GM18873 (cell line): ENCODE data around the gene CYP4X1.
"Not testable (repeated sequence)": the region's sequence is repeated elsewhere in the genome, so short reads cannot be mapped to it uniquely, and the experiment has no call there.

Experiments
- ATAC-seq: cut with Tn5 transposase; IDR thresholded peaks from one replicate; pipeline ENCODE4 v1.9.1; 2021; ENCODE audit warnings: mild to moderate bottlenecking, moderate library complexity, moderate number of reproducible peaks; ENCODE audit not compliant: unreplicated experiment, low FRiP score

The CYP4X1 gene, protein sequence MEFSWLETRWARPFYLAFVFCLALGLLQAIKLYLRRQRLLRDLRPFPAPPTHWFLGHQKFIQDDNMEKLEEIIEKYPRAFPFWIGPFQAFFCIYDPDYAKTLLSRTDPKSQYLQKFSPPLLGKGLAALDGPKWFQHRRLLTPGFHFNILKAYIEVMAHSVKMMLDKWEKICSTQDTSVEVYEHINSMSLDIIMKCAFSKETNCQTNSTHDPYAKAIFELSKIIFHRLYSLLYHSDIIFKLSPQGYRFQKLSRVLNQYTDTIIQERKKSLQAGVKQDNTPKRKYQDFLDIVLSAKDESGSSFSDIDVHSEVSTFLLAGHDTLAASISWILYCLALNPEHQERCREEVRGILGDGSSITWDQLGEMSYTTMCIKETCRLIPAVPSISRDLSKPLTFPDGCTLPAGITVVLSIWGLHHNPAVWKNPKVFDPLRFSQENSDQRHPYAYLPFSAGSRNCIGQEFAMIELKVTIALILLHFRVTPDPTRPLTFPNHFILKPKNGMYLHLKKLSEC

DNA sequence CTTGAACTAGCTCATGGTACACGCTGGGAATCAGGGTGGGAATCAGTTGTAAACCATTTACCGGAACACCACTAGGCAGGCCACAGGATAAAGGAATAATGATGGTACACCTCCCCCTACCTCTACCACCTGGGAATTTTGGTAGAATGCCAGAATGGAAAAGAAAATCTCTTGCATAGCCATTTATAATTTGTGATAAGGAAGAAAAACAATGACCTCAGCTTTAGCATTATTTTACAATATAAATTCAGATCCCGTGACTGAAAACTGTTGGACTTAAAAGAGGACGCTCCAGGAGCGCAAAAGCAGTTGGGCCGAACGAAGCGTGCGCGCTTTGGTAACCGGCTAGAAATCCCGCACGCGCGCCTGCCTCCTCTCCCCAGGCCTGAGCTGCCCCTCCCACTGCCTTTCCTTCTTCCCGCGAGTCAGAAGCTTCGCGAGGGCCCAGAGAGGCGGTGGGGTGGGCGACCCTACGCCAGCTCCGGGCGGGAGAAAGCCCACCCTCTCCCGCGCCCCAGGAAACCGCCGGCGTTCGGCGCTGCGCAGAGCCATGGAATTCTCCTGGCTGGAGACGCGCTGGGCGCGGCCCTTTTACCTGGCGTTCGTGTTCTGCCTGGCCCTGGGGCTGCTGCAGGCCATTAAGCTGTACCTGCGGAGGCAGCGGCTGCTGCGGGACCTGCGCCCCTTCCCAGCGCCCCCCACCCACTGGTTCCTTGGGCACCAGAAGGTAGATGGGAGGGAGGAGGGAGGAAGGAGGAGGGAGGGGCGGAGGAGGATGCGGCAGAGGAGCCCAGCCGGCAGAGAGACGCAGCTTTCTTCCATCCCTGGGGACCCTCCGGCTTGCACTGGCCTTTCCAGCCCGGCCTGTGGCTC lies at the start of gene CYP4X1:
Gene CYP4X1, plus strand, starts transcription at position 402 of the 873 bp plus-strand sequence. Its CDS starts 149 bp downstream, at position 551.
- ATAC-seq = no peak

DNA sequence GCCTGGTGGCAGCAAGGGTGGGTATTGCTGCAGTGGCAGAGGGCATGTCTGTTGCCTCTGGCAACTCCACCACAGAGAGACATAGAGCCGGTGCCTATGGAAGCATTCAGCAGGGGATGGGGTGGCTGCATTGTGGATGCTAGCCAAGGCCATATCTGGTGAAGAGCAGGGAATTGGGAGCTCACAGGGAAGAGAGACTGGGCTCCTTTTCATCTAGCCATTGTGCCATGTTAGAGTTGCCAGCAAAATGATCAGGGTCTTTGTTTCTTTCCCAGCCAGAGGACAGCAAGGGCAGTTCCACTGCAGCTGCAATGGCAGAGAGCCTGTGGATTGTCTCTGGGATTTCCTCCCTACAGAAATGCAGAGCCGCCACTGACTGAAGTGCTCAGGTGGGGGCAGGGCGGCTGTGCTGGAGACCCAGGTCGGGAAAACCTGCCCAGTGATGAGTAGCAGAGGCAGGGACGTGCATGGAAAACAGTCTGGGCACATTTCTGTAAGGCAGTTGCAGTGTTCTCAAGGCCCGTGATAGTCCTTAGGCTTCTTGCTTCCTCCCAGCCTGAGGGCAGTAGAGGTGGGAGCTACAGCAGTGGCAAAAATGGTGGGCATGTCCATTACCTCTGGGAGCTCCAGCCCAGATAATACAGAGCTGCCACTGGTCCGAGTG lies 40.2 kb upstream of the CYP4X1 start:
- no peak for ATAC-seq

DNA sequence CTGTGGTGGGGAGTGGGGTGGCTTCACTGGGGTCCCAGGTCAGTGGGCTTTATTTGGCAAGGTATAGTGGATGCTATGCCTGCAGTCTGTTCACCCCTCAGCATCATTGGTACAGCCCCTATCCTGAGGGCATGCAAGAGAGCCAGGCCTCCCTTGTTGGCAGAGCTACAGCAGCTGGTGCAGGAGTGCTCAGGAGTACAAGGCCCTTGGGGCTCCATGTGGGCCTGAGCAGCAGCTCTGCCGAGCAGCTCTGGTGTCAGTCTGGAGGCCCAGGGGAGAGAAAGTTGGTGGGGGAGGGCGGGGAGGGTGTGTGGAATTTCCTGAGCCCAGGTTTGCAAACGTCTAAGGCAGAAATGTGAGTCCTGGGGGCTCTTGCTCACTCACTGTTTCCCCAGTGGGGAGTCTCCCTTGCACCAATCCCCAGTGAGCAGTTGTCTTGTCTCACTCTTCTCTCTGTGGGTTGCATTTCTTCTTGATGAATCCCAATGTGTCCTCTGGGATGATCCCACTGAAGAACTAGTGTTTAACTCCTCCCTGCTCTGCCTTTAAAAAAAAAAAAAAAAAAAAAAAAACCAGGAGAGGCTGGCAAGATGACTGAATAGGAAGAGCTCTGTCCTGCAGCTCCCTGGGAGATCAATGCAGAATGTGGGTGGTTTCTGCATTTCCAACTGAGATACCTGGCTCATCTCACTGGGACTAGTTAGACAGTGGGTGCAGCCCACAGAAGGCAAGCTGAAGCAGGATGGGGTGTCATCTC lies 39.5 kb upstream of the CYP4X1 start:
- ATAC-seq = no peak

DNA sequence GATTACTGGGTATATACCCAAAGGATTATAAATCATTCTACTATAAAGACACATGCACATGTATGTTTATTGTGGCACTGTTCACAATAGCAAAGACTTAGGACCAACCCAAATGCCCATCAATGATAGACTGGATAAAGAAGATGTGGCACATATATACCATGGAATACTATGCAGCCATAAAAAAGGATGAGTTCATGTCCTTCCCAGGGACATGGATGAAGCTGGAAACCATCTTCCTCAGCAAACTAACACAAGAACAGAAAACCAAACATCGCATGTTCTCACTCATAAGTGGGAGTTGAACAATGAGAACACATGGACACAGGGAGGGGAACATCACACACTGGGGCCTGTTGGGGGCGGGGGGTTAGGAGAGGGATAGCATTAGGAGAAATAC lies 32.9 kb upstream of the CYP4X1 start:
- ATAC-seq = not testable (repeated sequence)

DNA sequence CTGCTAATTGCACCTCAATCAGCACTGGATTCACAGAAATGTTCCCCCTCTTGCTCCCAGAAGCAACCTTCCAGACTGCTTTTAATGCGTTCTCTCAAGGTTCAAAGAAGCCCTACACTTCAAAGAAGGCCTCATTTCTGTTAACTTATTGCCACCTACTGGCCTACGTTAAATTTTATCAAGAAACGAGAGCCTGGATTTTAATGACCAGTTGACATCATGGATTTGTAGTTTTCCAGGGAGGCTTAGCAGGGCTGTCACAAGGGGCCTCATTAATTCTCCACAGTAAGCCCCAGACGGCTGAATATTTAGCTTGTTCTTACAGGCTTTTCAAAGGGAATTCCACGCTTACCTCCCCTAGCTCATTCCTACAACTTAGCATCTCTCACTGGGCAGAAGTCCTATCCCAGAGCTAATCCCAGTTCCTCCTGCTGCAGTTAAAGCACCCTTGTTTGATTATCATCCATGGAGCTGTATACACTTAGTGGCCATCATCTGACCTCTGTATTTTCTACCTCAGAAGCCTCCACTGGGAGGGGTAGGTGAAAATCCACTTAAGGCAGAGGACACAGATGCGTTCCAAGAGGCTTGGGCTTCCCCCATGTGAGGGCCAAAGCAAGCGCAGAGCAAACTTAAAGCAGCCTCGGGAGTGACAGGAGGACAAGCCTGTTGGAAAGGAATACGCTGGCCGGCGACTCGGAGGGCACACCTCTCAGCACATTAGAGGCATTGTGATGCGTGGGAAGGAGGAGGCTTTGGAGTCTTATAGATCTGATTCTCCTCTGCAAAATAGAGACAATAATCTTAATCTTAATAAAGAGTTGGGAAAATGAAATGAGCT lies 32.2 kb upstream of the CYP4X1 start:
- ATAC-seq = no peak

DNA sequence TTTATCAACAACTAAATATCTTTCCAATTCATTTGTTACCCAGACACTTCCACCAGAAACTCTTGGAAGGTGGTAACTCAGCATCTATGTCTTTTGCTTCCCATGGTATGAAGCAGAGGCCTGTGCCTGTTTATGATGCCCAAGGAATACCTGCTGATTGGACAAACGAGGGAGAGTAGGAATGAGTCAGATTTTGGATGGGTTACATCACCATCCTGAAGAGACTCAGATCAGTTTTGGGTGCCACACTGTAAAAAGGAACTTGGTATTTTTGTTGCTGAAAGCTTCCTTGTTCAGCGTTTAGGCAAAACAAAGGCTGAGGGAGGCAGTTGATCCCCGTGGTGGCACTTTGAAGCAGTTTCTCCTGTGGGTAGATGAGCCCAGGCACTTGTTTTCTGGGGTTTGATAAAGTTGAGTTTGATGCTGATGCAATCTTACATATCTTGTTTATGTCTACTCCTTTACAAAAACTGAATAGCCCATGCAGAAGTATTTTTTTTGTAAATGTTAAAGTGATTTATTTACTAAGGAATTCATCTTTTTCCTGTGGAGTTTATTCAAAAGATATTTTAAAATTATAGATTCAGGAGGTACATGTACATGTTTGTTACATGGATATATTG lies 26.7 kb upstream of the CYP4X1 start:
- ATAC-seq = no peak

DNA sequence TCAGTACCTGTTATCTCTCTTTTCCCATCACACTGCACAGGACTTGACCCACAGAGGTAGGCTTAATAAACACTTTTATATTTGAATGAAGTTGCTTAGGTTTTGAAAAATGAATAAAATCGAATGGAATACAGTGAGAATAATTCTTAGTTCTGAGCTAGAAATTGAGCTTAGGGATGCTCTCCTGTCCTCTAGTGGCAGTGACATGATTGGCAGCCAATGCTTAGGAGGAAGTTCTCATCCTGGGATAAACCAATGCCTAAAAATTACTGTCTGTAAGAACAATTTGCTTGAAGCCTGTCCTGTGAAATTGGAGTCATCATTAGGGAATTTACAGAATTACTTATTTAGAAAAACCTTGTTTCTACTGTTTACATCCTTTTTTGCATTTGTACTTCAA lies 21.3 kb upstream of the CYP4X1 start:
- no peak for ATAC-seq

DNA sequence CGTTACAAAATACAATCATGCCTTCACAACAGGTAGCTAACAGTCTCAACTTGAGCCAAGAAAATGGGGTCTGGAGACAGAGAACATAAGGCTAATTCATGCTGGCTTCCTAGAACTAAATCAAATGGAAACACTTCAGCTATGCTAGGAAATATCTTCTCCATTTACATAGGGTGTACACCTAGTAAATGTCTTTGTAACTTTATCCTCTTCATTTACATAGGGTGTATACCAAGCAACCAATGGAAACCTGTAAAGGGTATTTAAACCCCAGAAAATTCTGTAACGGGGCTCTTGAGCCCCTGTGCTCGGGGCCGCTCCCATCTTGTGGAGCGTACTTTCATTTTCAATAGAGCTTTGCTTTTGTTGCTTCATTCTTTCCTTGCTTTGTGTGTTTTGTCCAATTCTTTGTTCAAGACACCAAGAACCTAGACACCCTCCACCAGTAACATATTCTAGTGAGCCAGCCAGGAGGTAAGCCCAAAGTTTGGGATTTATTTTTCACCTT lies 19.5 kb upstream of the CYP4X1 start:
- ATAC-seq = no peak

DNA sequence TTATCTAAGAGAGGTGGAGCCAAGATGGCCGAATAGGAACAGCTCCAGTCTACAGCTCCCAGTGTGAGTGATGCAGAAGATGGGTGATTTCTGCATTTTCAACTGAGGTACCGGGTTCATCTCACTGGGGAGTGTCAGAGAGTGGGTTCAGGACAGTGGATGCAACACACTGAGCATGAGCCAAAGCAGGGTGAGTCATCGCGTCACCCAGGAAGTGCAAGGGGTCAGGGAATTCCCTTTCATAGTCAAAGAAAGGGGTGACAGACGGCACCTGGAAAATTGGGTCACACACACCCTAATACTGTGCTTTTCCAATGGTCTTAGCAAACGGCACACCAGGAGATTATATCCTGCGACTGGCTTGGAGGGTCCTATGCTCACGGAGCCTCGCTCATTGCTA lies 17.0 kb upstream of the CYP4X1 start:
- not testable (repeated sequence) for ATAC-seq

DNA sequence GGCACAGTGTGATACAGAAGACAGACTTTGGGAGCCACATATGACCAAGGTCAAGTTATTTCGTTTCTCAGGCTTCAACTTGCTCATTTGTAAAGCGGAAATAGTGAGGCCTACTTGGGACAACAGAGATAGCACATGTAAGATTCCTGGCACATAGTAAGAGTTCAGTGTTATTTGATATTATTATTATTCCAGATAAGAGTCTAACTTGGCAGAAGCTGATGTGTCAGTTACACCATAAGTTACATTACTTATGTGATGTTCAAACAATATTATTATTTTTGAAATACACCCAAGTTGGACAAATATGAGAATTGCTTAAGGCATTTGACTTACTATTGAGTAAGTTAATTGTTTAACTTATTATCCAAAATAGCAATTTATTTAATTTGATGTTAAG lies 10.2 kb upstream of the CYP4X1 start:
- no peak for ATAC-seq

DNA sequence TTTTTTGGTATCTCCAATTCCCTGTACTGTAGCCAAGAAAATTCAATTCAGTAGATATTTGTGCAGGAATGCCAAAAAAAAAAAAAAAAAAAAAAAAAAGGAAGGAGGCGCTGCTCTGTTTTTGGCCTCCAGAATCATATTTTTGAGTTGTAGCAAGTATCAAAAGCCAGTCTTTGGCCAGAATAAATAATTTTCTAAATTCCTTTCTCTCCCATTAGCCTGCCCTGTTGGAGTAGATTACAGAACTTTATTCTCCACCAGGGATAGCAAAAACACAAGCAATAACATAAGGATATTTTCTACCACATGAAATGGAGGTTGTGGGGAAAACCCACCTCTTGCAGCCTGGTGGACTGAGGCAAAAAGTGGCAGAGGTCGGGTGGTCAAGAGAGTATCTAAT lies 2.4 kb upstream of the CYP4X1 start:
- ATAC-seq = no peak

DNA sequence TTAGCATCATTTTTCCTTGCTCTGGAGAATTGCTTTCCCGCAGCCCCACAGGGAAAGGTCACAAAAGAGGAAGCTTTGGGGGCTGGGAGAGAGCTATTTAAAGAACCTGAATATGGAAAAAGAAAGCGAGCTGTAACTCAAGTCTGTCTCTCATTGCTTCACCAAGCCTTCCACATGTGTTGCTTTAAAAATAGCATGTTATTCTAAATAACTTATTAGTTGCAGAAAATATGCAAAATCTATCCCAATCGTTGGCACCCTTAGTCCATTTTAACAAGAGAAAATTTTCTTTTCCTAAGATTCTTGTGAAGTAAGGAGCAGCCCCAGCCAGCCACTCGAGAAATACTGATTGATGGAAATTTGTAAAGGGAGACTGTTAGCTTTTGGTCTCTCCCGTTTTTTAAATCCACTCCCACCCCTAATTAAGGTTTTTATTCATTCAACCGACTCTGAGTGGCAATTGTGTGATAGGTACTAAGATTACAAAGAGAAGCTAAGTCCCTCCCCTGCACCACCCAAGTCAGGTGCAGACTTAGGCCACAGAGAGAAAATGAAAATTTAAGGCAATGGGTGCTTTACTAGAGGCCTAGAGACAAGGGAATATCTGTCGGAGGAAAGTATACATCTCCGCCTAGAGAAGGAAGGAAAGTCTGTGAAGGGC lies 802 bp downstream of the CYP4X1 start:
- no peak for ATAC-seq

DNA sequence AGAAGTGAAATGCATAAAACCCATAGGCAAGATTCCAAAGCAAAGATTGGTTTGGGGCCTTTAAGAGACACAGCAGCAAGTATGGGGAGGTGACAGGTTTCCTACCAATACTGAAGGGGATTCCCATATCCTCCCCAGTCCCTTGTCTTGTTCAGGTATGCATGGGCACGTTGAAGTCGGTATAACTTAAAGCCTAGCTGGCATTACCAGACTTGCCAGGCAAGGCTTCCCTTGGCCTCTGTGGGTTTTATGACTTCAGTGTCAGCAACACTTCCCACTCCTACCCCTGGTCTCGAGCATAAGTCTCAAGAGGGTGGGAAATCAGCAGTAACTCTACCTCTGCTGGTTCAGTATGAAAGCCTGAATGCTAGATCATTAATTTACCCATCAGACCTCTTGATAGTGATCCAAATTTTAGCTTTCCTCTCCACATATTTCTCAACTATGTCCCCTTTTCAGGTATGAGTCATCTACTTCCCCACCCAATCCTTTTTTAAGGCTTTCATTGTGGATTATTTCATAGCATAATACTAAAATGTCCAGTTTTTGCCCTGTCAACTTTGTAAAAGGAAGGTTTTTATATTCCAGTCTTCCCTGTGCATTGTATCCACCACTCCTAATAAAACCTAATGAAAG lies 6.8 kb downstream of the CYP4X1 start:
- ATAC-seq = no peak

DNA sequence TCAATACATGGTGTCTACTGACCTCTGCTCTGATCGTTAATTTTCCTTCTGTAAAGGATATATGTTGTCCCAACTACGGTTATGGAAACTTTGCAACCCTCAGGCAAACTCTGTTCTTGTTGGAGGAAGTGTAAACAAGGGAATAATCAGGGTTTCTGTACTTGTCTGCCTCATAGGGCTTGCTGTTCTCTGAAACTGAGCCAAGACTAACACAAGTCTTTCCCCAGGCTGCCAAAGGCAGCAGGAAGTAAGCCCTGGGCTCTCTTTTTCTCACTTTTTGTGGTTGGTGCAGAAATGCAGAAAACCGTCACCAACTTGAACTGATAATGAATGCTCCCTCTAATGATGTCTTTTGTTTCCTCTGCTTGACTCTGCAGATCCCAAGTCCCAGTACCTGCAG lies 7.6 kb downstream of the CYP4X1 start:
- ATAC-seq = no peak

DNA sequence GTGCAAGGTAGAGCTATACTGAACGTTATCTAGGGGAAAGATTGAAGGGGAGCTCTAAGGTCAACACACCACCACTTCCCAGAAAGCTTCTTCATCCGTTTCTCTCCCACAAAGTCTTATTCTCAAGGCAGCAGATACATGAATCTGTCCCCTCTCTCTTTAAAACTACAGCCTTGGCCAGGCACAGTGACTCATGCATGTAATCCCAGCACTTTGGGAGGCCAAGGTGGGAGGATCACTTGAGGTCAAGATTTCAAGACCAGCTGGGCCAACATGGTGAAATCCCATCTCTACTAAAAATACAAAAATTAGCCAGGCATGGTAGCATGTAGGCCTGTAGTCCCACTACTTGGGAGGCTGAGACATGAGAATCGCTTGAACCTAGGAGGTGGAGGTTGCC lies 8.1 kb downstream of the CYP4X1 start:
- ATAC-seq = no peak

DNA sequence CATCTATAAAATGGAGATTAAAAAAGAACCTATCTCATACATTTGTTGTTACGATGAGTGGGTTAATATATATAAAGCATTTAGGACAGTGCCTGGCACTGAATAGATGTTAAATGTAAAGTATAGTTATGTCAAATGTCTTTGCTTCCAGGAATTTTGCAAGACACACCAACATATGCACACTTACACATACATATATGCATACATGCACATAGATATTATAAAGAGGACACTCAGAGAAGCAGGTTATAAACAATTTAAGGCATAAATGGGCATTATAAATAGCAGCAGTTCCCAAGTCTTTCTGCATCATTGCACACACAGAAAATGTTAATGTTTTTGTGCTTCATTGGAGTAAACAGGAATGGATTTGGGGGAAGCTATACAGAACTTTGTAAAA lies 13.3 kb downstream of the CYP4X1 start:
- ATAC-seq = no peak

DNA sequence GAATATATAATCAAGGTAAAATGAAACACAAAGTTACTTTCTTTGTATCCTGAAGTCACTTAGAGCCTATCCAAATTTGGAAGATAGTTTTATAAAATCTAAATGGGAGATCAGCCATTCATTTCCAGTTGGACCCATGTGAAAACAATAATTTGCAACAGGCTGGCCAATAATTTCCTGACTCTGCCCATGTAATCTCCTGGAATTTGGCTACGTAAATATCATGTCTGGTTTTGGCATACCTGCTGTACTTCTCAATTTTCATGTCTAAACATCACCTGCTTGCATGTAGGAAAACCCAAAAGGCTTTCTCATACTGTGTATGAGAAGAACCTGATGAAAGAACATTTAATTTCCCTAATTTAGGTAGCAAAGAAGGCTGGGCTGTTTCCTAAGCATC lies 35.9 kb downstream of the CYP4X1 start:
- no peak for ATAC-seq
